ENCODE results near the gene RNF11. TPM values are rescaled to one million over a fixed set of nuclear protein-coding genes. Genes with fewer than 3 reads are reported as not detected.

RNF11 gene
- polyA plus RNA-seq, 1 donor (not counting 4 experiments of a cell fraction or from before 2014, with no cell fraction given): 113 TPM

- TF ChIP-seq EZH2 (IDR thresholded peaks at IDR 0.05; ENCODE audit: low read length) (no peak), CTCF (optimal IDR thresholded peaks at IDR 0.05 in 1 of 3, IDR thresholded peaks at IDR 0.05 in 1 of 3, conservative IDR thresholded peaks at IDR 0.05 in 1 of 3; ENCODE audit: extremely low read depth in 1 of 3, insufficient read depth in 2 of 3, low read length in 3 of 3) (no peak)
- Histone ChIP-seq H2AFZ (ENCODE audit: control insufficient read depth, low read length) (no peak overlapping the region), H3K27me3 (ENCODE audit: control insufficient read depth, extremely low read depth, insufficient read depth, low read length) (no peaks in the 10 kb centered on the region), H3K9ac (ENCODE audit: control insufficient read depth, extremely low read depth, insufficient read depth, low read length) (no peak overlapping the region), H3K36me3 (ENCODE audit: control insufficient read depth in 2 of 2, extremely low read depth in 1 of 2, insufficient read depth in 2 of 2, low read length in 2 of 2) (peaks cover 0 to 1% of the 10 kb centered on the region in 2 experiments), H3K9me1 (ENCODE audit: control insufficient read depth, extremely low read depth, insufficient read depth, low read length) (no peaks in the 10 kb centered on the region), H3K9me3 (ENCODE audit: control insufficient read depth, low read depth, low read length) (no peaks in the 10 kb centered on the region), H3K27ac (ENCODE audit: control insufficient read depth, insufficient read depth, low read length) (no peak overlapping the region), H4K20me1 (ENCODE audit: control insufficient read depth, extremely low read depth, insufficient read depth, low read length) (no peaks in the 10 kb centered on the region), H3K4me1 (ENCODE audit: control insufficient read depth, extremely low read depth, insufficient read depth, low read length) (no peaks in the 10 kb centered on the region), H3K4me2 (ENCODE audit: control insufficient read depth, extremely low read depth, insufficient read depth, low read depth, low read length) (no peak overlapping the region), H3K79me2 (ENCODE audit: control insufficient read depth, insufficient read depth, low read length) (peaks cover 2% of the 10 kb centered on the region), H3K4me3 (ENCODE audit: control insufficient read depth in 2 of 3, extremely low read depth in 1 of 3, insufficient read depth in 2 of 3, low read depth in 1 of 3, low read length in 3 of 3) (no peak overlapping the region)
- no peak for DNase-seq (ENCODE audit: low read depth, low spot score)
- dilution Hi-C loops (cut with MboI; ENCODE audit: extremely low pct_ligation_motif_present, low sequenced_read_pairs): no loop called here
- FAIRE-seq: no peak
Measured at GRCh38 chr1:51276286-51276685, 40.2 kb downstream of the RNF11 start.

GRCh38 chr1:51280321-51280978, 44.4 kb downstream of the RNF11 start:
- peaks cover 0 to 1% of the 10 kb centered on the region in 2 experiments for H3K36me3 ChIP-seq (ENCODE audit: control insufficient read depth in 2 of 2, extremely low read depth in 1 of 2, insufficient read depth in 2 of 2, low read length in 2 of 2)
- H3K4me3 ChIP-seq (ENCODE audit: control insufficient read depth in 2 of 3, extremely low read depth in 1 of 3, insufficient read depth in 2 of 3, low read depth in 1 of 3, low read length in 3 of 3): no peak overlapping the region
- no peak for DNase-seq (ENCODE audit: low read depth, low spot score)
- no peaks in the 10 kb centered on the region for H3K79me2 ChIP-seq (ENCODE audit: control insufficient read depth, insufficient read depth, low read length)
- no peak for TF ChIP-seq CTCF (optimal IDR thresholded peaks at IDR 0.05 in 1 of 3, IDR thresholded peaks at IDR 0.05 in 1 of 3, conservative IDR thresholded peaks at IDR 0.05 in 1 of 3; ENCODE audit: extremely low read depth in 1 of 3, insufficient read depth in 2 of 3, low read length in 3 of 3)
- no peak for TF ChIP-seq EZH2 (IDR thresholded peaks at IDR 0.05; ENCODE audit: low read length)
- no peak for FAIRE-seq
- dilution Hi-C loops (cut with MboI; ENCODE audit: extremely low pct_ligation_motif_present, low sequenced_read_pairs): no loop called here
- no peaks in the 10 kb centered on the region for H4K20me1 ChIP-seq (ENCODE audit: control insufficient read depth, extremely low read depth, insufficient read depth, low read length)
- H3K9me1 ChIP-seq (ENCODE audit: control insufficient read depth, extremely low read depth, insufficient read depth, low read length): no peaks in the 10 kb centered on the region
- no peak overlapping the region for H2AFZ ChIP-seq (ENCODE audit: control insufficient read depth, low read length)
- no peaks in the 10 kb centered on the region for H3K9me3 ChIP-seq (ENCODE audit: control insufficient read depth, low read depth, low read length)
- no peaks in the 10 kb centered on the region for H3K27me3 ChIP-seq (ENCODE audit: control insufficient read depth, extremely low read depth, insufficient read depth, low read length)
- no peak overlapping the region for H3K4me2 ChIP-seq (ENCODE audit: control insufficient read depth, extremely low read depth, insufficient read depth, low read depth, low read length)
- no peak overlapping the region for H3K9ac ChIP-seq (ENCODE audit: control insufficient read depth, extremely low read depth, insufficient read depth, low read length)
- H3K27ac ChIP-seq (ENCODE audit: control insufficient read depth, insufficient read depth, low read length): no peak overlapping the region
- no peaks in the 10 kb centered on the region for H3K4me1 ChIP-seq (ENCODE audit: control insufficient read depth, extremely low read depth, insufficient read depth, low read length)
